AG10803 (cell line): ENCODE results near the gene CCDC7.
"Not testable (repeated sequence)": the region's sequence is repeated elsewhere in the genome, so short reads cannot be mapped to it uniquely, and the experiment has no call there.

ENCODE experiments used
- DNase-seq: peaks from one replicate; pipeline ENCODE4 v3.0.0; 2010; ENCODE audit warnings: low read depth
- H3K4me3 ChIP-seq: 2 replicates; pipeline ENCODE4 v1.5.1; 2011; ENCODE audit warnings: mild to moderate bottlenecking, low read length, control low read depth
- TF ChIP-seq, protein P1 (sequence below): conservative IDR thresholded peaks from 2 replicates; pipeline ENCODE4 v1.5.1; 2011; ENCODE audit warnings: mild to moderate bottlenecking, low read length, control low read depth, inconsistent platforms

The CCDC7 gene

DNA sequence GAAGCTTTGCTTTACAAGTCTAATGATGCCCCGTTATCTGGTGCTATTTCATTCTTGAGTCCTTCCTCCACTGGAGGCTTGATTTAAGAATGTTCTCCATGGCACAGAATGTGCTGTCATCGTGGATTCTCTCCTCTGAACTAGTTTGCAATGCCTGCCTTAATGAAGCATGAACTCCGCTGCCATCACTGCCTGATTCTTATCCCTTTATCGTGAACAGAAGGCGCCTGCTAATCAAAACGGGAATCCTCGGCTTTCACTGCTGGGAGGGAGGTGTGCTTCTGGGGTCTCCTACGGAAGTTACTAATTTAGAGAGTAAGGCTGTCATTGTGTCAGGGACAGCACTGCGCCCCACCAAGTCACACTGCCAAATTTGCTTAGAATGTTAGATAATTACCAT lies 455.9 kb downstream of the CCDC7 start:
- DNase-seq = no peak

DNA sequence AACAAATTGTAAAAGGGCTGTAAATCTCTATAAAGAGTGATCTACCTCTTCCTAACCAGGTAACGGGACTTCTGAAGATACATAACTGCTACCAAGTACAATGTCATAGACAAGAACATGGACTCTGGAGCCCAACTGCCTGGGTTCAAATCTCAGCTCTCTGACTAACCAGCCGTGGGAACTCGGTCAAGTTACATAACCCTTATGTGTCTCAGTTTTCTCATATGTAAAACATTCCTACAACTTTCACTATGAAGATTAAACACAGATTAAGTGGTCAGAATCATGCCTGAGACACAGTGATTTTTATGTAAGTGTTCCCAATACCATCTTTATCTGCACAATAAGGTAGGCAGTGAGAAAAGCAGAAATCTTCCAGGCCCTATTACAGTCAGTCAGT lies 459.5 kb downstream of the CCDC7 start:
- no peak overlapping the region for H3K4me3 ChIP-seq
- TF ChIP-seq, protein P1, sequence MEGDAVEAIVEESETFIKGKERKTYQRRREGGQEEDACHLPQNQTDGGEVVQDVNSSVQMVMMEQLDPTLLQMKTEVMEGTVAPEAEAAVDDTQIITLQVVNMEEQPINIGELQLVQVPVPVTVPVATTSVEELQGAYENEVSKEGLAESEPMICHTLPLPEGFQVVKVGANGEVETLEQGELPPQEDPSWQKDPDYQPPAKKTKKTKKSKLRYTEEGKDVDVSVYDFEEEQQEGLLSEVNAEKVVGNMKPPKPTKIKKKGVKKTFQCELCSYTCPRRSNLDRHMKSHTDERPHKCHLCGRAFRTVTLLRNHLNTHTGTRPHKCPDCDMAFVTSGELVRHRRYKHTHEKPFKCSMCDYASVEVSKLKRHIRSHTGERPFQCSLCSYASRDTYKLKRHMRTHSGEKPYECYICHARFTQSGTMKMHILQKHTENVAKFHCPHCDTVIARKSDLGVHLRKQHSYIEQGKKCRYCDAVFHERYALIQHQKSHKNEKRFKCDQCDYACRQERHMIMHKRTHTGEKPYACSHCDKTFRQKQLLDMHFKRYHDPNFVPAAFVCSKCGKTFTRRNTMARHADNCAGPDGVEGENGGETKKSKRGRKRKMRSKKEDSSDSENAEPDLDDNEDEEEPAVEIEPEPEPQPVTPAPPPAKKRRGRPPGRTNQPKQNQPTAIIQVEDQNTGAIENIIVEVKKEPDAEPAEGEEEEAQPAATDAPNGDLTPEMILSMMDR = no peak
- peak; percentile 44 for DNase-seq

More for the DNA sequence above, 455.9 kb downstream of the CCDC7 start:
- H3K4me3 ChIP-seq = no peak overlapping the region
- TF ChIP-seq, protein P1 = no peak

DNA sequence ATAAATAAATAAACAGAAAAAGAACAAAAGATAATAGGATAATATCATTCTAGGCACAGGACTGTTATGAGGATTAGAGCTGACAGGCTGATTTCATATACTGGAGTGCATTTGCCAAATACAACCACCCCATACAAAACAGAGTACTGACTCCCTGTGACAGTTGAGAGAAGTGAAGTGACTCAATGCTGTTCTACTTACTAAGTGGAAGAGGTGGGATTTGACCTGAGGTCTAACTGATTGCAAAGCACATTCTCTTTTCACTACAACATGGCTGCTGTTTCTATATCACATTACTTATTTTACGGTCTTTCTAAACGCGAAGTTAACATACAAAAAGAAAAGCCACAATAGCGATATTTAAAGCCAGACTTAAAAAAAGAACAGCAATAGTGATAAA lies 460.7 kb downstream of the CCDC7 start:
- no peak overlapping the region for H3K4me3 ChIP-seq
- TF ChIP-seq, protein P1 = no peak

DNA sequence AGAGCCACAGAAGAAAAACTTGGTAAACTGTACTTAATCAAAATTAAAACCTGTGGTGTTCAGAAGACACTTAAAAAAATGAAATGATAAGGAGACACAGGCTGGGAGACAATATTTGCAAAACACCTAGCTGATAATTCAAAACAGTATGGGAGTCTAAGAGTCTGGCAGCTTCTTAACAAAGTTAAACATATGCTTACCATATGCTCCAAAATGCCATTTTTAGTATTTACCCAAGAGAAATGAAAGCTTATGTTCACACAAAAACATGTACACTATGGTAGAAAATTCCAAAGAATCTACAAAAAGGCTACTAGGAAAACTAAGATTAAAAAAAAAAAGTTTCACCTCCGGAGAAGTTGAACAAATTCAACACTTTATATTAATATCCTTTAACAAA lies 463.5 kb downstream of the CCDC7 start:
- TF ChIP-seq, protein P1 = no peak
- H3K4me3 ChIP-seq = no peak overlapping the region
- DNase-seq = peak; percentile 54

More for the DNA sequence above, 460.7 kb downstream of the CCDC7 start:
- no peak for DNase-seq

DNA sequence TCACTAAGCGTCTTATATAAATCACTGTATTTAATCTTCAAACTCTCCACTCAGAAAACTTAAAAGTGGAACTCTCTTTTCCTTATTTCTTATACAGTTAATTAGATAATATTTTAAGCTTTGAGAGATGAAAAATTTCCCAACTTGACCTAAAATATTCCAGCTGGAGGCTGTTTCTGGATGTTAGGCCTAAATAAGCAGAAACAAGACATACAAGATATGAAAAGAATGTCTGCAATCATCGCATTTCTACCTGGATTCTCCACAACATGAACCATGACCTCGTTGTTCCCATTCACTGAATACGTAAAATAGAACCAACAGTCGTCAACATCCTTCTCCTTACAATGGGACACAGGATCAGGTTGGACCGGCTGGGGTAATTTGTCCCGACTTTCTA lies 464.0 kb downstream of the CCDC7 start:
- H3K4me3 ChIP-seq, DNase-seq: not testable (repeated sequence)

DNA sequence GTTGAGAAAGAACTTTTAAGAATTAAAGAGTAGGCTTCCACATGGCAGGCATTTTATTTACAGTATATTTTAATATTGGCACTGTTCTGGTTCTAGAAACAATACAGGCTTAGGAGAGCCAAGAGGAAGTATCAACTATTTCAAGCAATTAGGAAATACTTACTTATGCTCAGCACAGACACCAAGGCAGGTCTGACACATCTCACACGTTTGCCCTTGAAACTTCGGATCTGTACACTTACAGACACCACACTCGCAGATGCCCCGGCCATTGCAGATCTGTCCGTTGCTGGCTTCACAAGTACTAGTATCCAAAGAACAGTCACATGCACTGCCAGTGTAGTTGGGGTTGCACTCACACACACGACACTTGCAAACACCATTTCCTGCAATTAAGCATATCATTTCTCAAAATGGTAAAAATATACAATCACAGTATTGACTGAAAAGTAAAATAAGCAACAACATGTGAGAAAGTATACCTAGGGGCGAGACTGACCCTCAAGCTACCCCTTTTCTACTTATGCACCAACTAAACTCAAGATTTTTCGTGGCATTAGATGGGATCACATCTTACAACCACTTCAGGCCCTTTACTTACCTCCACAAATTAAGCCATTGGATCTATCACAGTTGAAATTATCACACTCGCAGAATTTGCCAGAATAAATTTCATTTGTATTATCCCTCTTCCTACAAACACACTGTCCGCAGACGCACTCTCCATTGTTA lies 465.5 kb downstream of the CCDC7 start:
- DNase-seq = no peak
- H3K4me3 ChIP-seq = no peak overlapping the region
- TF ChIP-seq, protein P1 = no peak

DNA sequence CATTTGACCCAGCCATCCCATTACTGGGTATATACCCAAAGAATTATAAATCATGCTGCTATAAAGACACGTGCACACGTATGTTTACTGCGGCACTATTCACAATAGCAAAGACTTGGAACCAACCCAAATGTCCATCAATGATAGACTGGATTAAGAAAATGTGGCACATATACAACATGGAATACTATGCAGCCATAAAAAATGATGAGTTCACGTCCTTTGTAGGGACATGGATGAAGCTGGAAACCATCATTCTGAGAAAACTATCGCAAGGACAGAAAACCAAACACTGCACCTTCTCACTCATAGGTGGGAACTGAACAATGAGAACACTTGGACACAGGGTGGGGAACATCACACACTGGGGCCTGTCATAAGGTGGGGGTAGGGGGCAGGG lies 471.9 kb downstream of the CCDC7 start:
- DNase-seq, H3K4me3 ChIP-seq: not testable (repeated sequence)

DNA sequence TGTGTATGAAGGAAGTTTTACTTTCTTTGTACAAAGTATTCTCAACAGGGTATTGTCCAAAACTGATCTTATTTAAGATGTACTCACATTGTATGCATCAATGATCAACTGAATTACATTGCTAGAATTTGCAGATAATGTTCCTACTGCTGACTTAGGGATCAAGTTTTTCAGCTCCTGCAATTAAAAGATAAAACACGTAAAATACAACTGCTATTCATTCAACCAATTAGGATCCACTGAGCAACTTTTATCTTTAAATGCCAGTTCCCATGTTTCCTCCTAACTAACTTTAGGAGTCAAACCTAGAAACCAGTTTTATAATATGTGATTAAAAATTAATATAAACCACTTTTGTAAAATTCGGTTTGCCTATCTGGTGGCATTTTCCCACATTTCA lies 476.2 kb downstream of the CCDC7 start:
- TF ChIP-seq, protein P1 = no peak
- DNase-seq = no peak
- no peak overlapping the region for H3K4me3 ChIP-seq
